Renal cortex interstitium (tissue), 11 donors: ENCODE results near the gene NME9. TPM values are rescaled to one million over a fixed set of nuclear protein-coding genes. Genes with fewer than 3 reads are reported as not detected.

Experiments
- DNase-seq, 11 donors: peaks; one replicate each; pipeline ENCODE4 v3.0.0-alpha.2; 2013; ENCODE audit warnings: low read depth in 9 of 11, low spot score in 4 of 11; ENCODE audit errors: extremely low read depth in 1 of 11
- polyA plus RNA-seq, 3 donors: library from polyadenylated mRNA; unstranded; fragments of 120-200 nt; gene quantifications; one replicate each; pipeline ENCODE4 v1.2.1, GENCODE V29; 2013; ENCODE audit not compliant: insufficient read length in 3 of 3

The NME9 gene
- polyA plus RNA-seq, 3 donors = 1.8 to 4.9 (median 2.4) TPM

GRCh38 chr3:138344754-138345153, 15.1 kb upstream of the NME9 start:
- no peak for DNase-seq

- DNase-seq = no peak
Observed at GRCh38 chr3:138340511-138340910, 10.9 kb upstream of the NME9 start.

- DNase-seq = no peak
Observed at GRCh38 chr3:138338811-138339210, 9.2 kb upstream of the NME9 start.

DNA sequence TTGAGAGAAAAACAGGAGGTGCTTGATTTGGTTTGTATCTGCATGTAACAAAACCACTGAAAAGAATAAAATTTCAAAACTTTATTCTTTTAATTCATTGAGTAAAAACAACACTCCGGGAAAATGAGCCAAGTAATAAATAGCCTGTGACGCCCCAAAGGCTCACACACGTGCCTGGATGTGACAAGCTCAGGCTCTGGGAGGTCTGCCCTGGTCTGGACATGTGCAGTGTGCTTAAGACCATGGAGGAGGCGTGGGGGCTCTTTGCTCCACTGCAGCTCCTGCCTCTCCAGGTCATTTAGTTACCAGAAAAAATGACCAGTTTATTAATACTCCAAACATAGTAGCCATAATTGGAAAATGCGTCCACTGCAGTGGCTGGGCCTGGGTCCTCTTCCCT, 8.6 kb upstream of the NME9 start:
- DNase-seq = no peak

DNA sequence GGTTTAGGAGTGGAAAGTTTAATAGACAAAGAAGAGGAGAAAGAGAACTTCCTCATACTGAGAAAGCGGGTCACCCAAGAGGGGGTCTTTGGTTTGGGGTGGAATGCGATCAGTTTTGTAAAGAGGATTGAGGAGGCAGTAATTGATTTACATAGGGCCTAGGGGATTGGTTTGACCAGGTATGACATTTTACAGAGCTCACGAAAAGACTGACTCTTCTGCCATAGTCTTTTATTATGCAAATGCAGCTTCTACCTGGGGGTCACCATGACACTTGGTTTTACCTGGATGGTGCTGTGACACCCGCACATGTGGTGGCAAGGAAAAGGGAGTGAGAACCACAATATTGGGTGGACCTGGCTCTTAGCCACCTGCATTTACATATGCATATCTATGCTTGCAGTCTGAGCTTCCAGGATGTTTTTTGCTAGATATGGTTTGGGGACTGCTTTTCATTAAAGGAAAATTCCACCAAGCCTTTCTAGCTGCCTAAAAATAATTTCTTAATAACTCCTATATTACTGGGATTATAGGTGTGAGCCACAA, 6.9 kb upstream of the NME9 start:
- DNase-seq = no peak

DNA sequence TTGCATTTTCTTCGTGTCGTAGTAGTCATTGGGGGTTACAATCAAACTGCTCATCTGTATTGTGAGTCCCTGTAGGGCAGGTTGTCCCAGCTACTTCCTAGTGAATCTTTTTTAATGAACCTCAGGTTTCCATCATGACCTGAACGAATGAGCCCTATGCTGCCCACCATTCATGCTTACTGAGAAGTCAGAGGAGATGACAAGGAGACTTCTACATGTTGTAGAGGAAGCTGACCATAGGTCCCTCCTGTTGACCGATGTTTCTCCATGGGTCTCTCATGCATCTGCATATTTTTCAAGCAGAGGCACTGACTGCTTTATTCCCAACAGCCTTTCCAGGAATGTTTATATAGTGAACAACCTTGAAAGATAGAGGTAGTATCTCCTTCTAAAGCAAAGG, 5.0 kb upstream of the NME9 start:
- no peak for DNase-seq

GRCh38 chr3:138332472-138333073, 2.9 kb upstream of the NME9 start:
- peak in 2 of 11 donors; percentile 7 to 27 for DNase-seq

GRCh38 chr3:138331143-138331894, 1.7 kb upstream of the NME9 start:
- no peak for DNase-seq

DNA sequence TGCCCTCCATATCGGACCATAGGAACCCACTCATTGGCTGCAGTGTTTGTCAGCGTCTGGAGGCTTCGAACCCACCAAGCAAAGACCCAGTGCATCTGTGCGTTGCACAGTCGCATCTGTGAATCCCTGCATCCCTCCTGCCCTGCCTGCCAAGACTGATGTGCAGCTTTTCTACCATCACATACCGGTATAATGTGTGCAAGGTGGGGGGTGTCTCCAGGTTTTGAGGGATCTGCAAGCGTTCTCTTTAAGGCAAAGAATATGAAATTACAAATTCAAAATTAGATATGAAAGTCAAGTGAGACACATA, 288 bp upstream of the NME9 start:
- no peak for DNase-seq

- DNase-seq = no peak
Observed at GRCh38 chr3:138328341-138328740, 1.3 kb downstream of the NME9 start.

DNA sequence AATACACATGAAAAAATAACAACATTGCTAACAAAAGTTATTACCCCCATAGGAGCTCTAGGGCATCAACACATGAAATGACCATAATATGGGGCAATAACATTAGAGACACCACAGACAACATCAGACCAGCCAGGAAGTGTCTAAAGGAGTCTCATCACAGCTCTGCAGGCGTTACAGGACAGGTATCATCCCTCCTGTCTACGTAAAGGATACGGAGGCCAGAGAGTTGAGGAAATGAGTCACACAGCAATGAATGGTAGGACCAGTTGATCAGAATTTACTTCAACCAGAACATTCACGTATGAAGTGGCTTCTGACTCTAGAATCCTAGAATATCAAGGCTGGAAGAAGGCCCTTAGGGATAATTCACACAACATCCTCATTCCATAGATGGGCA, 1.8 kb downstream of the NME9 start:
- no peak for DNase-seq

DNA sequence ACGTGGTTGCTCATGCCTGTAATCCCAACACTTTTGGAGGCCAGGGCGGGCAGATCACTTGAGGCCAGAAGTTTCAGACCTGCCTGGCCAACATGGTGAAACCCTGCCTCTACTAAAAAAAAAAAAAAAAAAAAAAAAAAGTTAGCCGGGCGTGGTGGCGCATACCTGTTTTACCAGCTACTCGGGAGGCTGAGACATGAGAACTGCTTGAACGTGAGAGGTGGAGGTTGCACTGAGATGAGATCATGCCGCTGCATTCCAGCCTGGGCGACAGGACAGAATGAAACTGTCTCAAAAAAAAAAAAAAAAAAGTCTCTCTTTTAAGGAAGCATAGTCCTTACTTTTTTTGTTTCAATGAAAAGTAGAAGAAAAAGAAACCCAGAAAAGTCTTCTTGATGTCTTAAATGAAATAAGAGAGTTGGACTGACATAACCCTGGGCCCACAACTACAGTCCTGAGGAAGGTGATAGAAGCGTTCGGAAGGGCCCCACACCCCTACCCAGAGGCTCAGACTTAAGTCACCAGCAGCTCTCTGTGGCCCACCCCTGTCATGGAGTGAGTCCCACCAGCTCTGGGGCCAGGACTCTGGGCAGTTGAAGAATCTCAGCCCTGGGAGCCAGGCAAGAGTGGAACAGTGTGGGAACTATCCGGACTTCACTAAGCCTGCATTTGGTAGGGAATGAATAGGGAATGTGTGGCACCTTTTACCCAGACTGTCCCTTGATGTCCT, 2.6 kb downstream of the NME9 start:
- DNase-seq = no peak

DNA sequence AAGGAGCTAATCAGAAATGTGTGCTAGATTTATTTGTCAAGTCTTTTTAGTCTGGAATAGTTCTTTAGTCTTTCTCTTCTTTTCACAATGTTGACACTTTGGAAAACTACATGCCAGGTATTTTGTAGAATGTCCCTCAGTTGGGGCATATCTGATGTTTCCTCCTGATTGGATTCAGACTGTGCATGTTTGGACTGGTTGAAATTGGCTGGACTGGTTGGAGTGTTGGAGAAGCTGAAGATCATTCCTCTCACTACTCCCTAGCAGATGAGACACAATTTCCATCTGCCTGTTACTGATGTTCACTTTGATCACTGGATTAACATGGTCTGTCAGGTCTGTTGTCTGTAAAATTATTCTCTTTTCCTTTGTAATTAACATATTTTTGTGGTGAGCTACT, 3.7 kb downstream of the NME9 start:
- DNase-seq = no peak

DNA sequence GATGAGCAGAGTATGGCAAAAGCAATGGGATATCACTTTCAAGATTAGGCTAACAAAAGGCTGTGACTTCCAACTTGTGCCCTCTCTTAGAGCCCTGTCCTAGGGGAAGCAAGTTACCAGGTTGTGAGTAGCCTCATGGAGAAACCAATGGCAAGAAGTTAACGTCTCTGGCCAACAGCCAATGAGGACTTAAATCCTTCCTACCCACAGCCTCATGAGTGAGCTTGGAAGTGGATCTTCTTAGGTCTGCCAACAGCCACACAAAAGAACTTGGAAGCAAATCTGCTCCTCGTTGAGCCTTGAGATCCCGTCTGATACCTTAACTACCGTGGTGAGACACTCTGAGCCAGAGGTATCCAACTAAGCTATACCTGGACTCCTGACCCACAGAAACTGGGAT, 5.7 kb downstream of the NME9 start:
- DNase-seq = no peak

DNA sequence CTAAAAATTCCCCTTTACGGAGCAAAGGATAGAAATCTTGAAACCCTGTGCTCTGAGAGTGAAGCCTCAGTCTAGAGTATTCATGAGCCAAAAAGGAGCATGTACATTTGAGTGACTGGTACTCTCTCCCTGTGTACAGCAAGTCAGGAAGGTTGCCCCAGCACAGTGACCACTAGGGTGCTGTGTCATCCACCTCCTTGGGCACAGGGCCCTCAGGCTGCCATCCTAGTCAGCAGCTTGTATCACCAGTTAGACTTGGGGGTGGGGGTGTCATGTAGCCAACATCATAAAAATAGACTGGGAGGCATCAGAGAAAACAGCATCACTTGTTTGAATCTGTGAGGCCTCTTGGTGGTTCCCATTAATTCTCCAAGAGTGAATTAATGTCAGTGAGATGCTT, 12.0 kb downstream of the NME9 start:
- no peak for DNase-seq

GRCh38 chr3:138314751-138315150, 14.9 kb downstream of the NME9 start:
- no peak for DNase-seq

- no peak for DNase-seq
Observed at GRCh38 chr3:138310494-138310893, 19.2 kb downstream of the NME9 start.

DNA sequence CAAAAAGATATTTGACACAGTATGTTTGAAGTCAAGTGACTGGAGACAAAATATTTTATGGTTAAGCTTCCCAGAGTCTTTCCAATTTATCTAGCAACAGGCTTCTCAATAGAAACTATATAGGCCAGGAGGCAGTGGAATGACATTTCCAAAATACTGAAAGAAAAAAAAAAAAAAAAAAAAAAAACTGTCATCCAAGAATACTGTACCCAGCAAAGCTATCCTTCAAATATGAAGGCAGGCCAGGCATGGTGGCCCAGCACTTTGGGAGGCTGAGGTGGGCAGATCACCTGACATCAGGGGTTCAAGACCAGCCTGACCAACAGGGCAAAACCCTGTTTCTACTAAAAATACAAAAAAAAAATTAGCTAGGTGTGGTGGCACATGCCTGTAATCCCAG, 20.9 kb downstream of the NME9 start:
- DNase-seq = no peak

- DNase-seq = no peak
Observed at GRCh38 chr3:138307899-138308298, 21.8 kb downstream of the NME9 start.

- no peak for DNase-seq
Observed at GRCh38 chr3:138303474-138303873, 26.2 kb downstream of the NME9 start.
